ENCODE data around the gene ST6GALNAC5. TPM values are rescaled to one million over a fixed set of nuclear protein-coding genes. Genes with fewer than 3 reads are reported as not detected.

The ST6GALNAC5 gene
- total RNA-seq, 4 donors from 2014 or later = 1.8 to 5.1 (median 3.7) TPM; not detected in 1

GRCh38 chr1:76841460-76841859, 25.8 kb upstream of the ST6GALNAC5 start:
- Histone ChIP-seq H3K4me1 (no peaks in the 10 kb centered on the region), H3K9me3 (no peaks in the 10 kb centered on the region), H3K27ac (no peak overlapping the region), H3K27me3 (no peaks in the 10 kb centered on the region), H3K36me3 (no peaks in the 10 kb centered on the region), H3K4me3 (no peak overlapping the region)
- TF ChIP-seq CTCF (IDR thresholded peaks at IDR 0.05) (no peak), POLR2A (IDR thresholded peaks at IDR 0.05) (no peak)
- no peak for DNase-seq

DNA sequence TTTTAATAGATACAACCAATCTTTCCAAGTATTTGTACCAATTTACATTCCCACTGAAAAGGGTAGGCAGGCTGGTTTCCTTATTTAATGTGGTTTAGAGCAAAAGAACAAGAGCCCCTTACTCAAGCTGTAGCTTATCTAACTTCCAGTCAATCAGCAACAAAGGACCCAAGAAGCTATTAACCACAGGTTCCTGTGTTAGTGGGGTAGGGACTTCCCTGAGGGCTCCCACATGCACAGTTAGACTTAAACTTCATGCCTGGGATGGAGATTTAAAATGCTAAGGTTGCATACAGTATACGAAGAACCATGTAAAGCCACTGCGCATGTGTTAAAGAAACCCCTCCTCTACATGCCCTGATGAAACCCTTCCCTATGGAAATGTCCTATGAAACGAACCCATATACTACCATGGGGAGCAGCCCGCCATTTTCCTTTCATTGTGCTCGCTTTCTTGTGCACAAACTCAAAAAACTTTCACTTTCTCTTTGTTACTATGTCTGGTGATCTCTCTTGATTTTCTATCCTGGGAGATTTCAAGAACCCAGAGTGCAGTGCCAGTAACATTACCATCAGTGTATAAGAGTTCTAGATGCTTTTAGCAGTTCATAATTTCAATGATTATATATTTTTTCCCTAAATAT, 23.3 kb upstream of the ST6GALNAC5 start:
- H3K4me1 ChIP-seq = no peaks in the 10 kb centered on the region
- no peak overlapping the region for H3K4me3 ChIP-seq
- no peaks in the 10 kb centered on the region for H3K36me3 ChIP-seq
- TF ChIP-seq CTCF (IDR thresholded peaks at IDR 0.05) = no peak
- no peak for TF ChIP-seq POLR2A (IDR thresholded peaks at IDR 0.05)
- H3K27ac ChIP-seq = no peak overlapping the region
- no peaks in the 10 kb centered on the region for H3K27me3 ChIP-seq
- DNase-seq = no peak
- H3K9me3 ChIP-seq = no peaks in the 10 kb centered on the region

DNA sequence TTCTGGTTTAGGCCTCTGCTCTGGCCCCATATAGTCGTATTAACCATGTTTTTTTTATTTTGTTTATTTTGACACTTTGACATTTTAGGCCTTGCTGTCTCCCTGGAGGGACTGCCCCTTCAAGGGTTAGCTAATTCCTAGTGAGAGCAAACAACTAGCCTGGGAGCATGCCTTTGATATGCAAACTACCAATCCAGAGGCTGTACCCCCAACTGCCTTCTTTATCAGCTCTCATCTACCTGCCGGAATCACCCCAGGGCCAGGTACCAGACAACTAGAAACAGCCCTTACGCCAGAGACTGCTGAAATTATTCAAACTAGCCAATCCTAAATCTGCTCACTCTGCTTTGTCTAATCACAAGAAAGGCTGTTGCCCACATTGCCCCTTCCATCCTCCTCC, 13.0 kb upstream of the ST6GALNAC5 start:
- TF ChIP-seq POLR2A (IDR thresholded peaks at IDR 0.05) (no peak), CTCF (IDR thresholded peaks at IDR 0.05) (no peak)
- no peak overlapping the region for H3K27ac ChIP-seq

GRCh38 chr1:76856104-76856503, 11.2 kb upstream of the ST6GALNAC5 start:
- H3K36me3 ChIP-seq = no peaks in the 10 kb centered on the region
- no peak overlapping the region for H3K27ac ChIP-seq
- H3K4me3 ChIP-seq = no peak overlapping the region
- DNase-seq = no peak
- no peaks in the 10 kb centered on the region for H3K27me3 ChIP-seq
- no peaks in the 10 kb centered on the region for H3K4me1 ChIP-seq
- TF ChIP-seq CTCF (IDR thresholded peaks at IDR 0.05) (no peak), POLR2A (IDR thresholded peaks at IDR 0.05) (no peak)
- no peaks in the 10 kb centered on the region for H3K9me3 ChIP-seq

More for the DNA sequence above, 13.0 kb upstream of the ST6GALNAC5 start:
- Histone ChIP-seq H3K27me3 (no peaks in the 10 kb centered on the region), H3K4me1 (no peaks in the 10 kb centered on the region), H3K9me3 (no peaks in the 10 kb centered on the region), H3K4me3 (no peak overlapping the region), H3K36me3 (no peaks in the 10 kb centered on the region)
- DNase-seq = no peak

DNA sequence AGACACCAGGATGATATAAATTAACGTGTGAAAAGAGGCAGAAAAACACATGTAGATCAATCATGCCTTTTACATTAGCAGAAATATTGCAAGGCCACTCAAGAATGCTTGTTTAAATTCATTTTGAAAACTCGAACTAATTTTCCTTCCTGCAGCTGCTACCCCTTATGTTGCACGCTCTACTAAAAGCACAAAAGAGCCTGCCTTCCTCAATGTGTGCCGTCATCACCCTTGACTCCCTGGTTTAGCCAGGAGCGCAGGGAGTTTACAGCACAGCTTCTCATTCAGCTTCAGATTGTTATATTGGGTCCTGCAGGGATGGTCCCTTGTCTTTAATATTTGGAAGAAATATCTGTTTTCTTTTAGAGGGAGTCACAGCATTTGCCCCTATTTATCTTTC, 10.1 kb upstream of the ST6GALNAC5 start:
- Histone ChIP-seq H3K27me3 (no peaks in the 10 kb centered on the region), H3K4me1 (no peaks in the 10 kb centered on the region), H3K9me3 (no peaks in the 10 kb centered on the region), H3K36me3 (no peaks in the 10 kb centered on the region), H3K27ac (no peak overlapping the region), H3K4me3 (no peak overlapping the region)
- TF ChIP-seq POLR2A (IDR thresholded peaks at IDR 0.05) = no peak
- no peak for TF ChIP-seq CTCF (IDR thresholded peaks at IDR 0.05)
- DNase-seq = no peak

GRCh38 chr1:76857973-76858372, 9.3 kb upstream of the ST6GALNAC5 start:
- no peak for DNase-seq
- no peak overlapping the region for H3K4me3 ChIP-seq
- TF ChIP-seq CTCF (IDR thresholded peaks at IDR 0.05) (no peak), POLR2A (IDR thresholded peaks at IDR 0.05) (no peak)
- no peaks in the 10 kb centered on the region for H3K27me3 ChIP-seq
- no peaks in the 10 kb centered on the region for H3K9me3 ChIP-seq
- no peaks in the 10 kb centered on the region for H3K4me1 ChIP-seq
- no peak overlapping the region for H3K27ac ChIP-seq
- no peaks in the 10 kb centered on the region for H3K36me3 ChIP-seq

Measured in Peyer's patch (tissue), 4 donors.